Hematopoietic multipotent progenitor cell treated with erythropoietin and hydrocortisone succinate and interleukin-3 and kit ligand, for 4 days (in vitro differentiated cells): ENCODE results near the gene GIMAP5.
A peak's percentile ranks its signal among the peaks of the same experiment; 100 is the strongest.
"Not testable (repeated sequence)": the region's sequence is repeated elsewhere in the genome, so short reads cannot be mapped to it uniquely, and the experiment has no call there.

Experiments used
- DNase-seq: peaks from one replicate; pipeline ENCODE4 v3.0.0-alpha.2; 2015

GIMAP5 gene

GRCh38 chr7:150735596-150736358 lies 1.4 kb upstream of the GIMAP5 start:
- no peak for DNase-seq

GRCh38 chr7:150736864-150737263 lies 354 bp upstream of the GIMAP5 start:
- DNase-seq: no peak

DNA sequence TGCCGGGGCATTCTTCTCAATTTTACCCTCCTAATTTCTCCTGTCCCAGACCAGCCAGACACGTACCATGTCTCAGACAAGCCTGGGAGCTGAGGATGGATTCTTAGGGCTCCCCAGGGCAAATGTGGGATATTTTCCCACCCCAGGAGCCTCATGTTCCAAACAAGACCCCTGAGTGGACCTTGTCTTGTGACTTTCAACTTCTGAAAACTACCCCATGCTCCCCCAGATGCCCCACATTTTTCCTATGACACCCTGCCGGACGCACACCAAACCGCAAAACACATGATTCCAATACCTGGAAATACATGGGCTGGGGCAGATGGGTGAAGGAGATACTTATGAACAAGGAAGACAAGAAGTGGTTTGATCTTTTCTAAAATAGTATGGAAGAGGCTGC lies 874 bp downstream of the GIMAP5 start:
- peak; percentile 22 for DNase-seq

DNA sequence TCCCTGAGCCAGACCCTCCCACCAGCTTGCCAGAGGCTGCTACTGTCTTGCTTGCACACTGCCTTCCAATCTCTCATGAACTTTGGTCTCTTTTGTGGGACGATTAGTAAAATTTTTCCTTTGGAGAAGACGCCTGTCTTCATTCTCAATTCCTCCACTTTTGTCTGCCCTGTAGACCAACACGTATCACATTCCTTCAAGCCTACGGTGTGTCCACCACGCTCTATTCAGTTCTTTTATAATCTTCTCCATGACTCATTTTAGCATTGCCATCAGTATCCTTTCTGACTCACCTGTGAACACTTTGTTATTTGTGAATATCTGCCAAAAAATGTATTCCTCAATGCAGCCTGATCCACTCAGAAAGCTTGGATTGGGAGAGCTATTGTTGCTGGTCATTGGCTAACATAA lies 1.4 kb downstream of the GIMAP5 start:
- DNase-seq: no peak

DNA sequence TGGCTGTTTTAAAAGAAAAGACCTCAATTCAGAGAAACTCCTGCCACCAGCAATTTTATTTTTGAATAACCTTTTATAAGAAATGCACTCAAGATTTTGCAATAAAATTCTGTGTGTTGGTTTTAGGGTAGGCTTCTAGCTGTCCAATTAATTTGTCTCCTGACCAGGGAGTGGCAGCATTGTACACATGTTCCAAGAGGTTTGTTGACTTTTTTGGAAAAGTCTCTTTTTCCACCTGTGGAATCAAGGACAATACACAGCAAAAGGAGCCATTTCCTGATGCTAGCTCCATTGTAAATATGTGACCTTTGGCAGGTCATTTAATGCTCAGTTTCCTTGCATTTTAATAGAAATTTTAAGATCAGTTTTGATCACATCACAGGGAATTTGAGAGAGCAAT lies 1.8 kb downstream of the GIMAP5 start:
- peak; percentile 24 for DNase-seq

GRCh38 chr7:150740053-150740452 lies 2.8 kb downstream of the GIMAP5 start:
- DNase-seq: no peak

GRCh38 chr7:150742286-150742968 lies 5.2 kb downstream of the GIMAP5 start:
- DNase-seq: no peak

DNA sequence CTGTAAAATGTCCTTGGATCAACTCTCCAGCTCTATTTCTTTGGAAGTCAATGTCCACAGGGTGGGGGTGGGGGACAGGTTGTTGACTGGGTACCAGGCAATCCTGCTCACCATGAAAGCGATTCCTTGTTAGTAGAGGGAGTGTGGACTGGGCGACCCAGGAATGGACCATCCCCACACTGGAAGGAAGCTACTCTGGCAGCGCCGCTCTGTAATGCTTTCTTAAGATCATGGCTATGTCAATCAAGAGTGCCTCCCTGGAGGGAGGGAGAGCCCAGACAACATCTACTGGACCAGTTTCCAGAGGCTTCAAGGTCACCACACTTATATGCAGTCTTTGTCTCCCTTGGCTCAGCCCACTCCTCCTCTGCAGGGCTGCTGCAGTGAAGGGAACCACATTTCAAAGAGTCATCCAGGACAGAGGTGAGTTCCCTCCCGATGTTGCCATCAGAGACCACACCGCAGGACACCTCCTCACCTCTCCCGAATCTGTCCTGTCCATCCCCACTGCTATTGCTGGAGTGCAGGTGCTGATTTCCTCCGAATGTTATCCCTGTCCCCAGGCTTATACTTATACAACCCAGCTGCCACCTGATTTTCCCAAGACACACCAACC lies 6.9 kb downstream of the GIMAP5 start:
- no peak for DNase-seq

GRCh38 chr7:150745086-150745485 lies 7.9 kb downstream of the GIMAP5 start:
- no peak for DNase-seq

DNA sequence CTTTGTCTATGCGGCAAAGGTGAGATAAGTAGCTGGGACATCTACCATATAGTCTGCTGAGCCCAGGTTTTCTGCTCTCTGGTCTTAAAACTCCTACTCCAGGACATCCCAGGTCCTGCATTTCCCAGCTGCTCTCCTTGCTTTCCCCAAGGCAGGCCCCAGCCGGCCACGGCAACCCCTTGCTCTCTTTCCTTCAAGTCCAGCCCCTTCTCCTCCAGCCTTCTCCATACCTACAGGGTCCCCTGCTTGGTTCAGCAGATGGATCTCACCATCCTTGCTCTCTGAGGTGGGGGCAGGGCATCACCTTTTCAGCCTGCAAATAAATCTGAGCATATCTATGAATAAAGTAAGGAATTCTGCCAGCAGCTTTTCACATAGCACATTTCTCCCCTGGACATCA lies 8.7 kb downstream of the GIMAP5 start:
- no peak for DNase-seq

DNA sequence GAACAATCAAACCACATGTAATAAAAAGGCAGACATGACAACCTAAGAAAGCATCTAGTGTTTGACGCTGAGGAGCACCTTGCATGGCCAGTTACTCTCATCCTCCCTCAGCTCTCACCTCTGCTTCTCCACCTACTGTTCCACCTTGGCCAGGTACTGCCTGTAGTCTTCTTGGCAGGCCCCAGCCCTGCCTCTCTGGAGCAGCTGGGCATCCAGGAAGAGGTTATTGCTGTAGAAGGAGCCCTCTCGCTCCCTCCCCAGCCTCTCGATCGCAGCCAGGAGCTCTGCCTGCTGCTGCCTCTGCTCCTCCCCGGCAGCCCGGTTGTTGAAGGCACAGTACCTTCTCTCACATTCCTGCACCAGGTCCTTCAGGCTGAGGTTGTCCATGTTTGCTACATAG lies 9.7 kb downstream of the GIMAP5 start:
- no peak for DNase-seq

DNA sequence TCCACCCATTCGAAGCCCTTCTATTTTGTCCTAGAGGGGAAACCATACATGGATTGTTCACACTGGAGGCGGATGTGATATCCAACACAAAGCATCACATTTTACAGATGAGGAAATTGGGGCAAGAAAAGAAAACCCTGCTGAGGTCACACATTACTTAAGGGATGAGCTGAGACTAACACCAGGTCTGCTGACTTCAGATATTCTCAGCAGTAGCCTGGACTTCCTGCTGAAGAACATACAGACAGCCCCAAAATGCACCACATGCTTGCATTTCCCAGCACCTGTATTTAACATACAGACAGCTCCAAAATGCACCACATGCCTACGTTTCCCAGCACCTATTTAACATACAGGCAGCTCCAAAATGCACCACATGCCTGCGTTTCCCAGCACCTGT lies 11.2 kb downstream of the GIMAP5 start:
- DNase-seq: no peak

DNA sequence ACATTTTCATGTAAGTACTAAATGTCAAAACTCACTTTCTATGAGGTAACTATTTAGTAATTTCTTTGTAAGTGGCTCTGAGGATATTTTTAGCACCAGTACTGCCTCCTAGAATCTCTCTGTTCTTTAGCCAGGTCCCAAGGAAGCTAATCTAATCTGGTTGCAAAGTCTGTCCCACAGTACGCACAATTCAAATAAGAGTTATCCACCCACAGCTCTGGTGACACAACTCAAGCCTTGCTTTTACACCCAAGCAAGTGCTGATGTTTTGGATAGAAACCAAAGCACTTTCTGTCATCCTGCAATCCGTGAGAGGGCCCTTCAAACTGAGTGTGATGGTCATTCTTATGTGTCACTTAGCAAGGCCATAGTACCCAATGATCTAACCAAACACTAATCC lies 14.5 kb downstream of the GIMAP5 start:
- DNase-seq: peak; percentile 46

DNA sequence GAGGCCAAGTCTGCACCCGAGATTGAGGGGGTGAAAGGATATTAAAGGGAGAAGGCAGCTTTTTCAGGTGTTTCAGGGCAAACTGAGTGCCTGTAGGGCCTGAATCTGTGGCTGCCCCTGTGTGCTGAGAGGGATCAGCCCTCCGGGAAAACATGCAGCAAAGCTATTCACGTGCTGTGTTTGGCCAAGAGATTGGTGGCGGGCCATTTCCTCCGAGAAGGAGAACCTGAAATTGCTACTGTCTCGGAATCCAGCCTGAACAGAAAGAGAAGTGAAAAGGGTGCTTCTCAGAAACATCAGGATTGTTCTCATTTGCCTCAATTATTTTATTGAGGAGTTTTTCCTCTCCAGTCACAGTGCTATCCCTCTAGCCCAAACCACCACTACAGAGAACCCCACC lies 16.0 kb downstream of the GIMAP5 start:
- DNase-seq: no peak

DNA sequence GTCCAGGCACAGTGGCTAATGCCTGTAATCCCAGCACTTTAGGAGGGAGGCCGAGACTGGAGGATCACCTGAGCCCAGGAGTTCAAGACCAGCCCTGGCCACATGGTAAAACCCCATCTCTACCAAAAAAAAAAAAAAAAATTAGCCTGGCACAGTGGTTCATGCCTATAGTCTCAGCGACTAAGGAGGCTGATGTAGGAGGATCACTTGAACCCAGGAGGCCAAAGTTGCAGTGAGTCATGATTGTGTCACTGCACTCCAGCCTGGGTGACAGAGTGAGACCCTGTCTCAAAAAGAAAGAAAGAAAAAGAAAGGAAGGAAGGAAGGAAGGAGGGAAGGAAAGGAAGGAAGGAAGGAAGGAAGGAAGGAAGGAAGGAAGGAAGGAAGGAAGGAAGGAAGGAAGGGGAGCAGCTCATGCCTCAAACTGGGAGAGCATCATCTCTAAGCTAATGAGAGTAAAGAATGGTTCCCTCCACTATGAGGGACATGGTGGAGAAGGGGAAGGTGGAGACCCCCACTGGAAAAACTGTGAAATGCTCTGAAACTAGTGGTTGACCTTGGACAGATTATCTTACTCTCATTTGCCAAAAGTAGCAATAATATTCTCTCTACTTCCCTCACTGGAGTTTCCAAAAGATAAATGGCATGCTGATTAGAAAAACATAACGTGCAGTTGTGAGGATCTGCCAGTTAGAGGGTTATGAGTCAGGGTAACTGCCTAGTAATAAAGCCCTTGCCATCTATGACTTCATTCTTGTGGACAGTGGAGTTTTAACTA lies 16.8 kb downstream of the GIMAP5 start:
- peak; percentile 78 for DNase-seq

DNA sequence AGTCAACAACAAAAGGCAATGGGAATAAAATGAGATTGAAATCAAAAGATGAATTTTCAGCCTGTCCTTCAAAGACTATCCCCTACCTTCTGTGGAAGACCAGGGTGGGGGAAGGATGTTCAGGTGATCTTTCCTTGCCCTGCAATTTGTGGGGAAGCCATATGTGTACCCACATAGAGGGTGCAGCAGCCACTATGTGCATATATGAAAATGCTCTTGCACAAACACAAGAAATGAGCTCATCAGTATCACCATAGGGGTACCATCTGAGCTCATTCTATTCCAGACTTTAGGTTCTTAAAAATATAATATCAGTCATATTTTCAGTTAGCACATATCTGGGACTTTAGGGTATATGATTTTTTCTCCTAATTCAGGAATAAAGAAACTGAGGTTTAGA lies 17.7 kb downstream of the GIMAP5 start:
- DNase-seq: no peak

DNA sequence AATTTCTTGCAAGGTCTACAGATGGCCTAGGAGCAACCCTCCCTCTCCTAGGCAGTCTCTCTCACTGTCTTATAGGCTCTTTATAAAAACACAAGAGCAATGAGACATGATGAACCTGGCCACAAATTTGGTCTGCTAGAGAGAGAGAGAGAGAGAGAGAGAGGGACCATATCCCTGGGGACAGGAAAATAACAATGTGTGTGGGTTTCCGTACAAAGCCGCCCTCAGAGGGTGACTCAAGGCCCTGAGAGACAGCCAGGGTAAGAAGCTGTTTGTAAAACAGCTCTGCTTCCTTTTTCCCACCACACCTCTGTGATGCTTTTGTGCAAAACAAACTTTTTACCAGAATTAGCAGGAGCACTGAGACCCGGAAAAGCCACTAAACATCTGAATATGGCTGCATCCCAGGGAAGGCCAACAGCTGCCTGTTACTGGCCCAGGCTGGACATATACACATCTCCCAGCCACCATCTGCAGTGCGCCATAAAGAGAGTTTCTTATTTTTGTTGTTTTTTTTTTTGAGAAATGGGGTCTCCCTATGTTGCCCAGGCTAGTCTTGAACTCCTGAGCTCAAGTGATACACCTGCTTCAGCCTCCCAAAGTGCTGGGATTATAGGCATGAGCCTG lies 18.4 kb downstream of the GIMAP5 start:
- DNase-seq: peak; percentile 58

- no peak for DNase-seq
These were observed 18.9 kb downstream of the GIMAP5 start for GRCh38 chr7:150756166-150756565.

DNA sequence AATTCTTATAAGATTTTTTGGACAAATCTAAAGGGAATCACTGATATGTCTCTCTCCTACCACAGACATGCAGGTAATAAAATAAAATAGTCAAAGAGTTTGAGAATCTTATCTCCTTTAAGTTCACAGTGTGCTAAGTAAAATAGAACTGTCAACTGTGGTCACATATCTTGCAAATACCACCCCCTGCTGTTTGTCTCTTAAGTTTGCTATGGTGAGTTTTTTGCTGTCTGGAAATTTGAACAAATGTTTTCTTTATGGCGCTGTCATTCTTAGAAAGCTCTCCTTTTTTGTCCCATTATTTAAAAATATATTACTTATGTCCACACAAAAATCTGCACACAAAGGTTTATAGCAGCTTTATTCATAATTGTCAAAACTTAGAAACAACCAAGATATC lies 19.6 kb downstream of the GIMAP5 start:
- peak; percentile 76 for DNase-seq

DNA sequence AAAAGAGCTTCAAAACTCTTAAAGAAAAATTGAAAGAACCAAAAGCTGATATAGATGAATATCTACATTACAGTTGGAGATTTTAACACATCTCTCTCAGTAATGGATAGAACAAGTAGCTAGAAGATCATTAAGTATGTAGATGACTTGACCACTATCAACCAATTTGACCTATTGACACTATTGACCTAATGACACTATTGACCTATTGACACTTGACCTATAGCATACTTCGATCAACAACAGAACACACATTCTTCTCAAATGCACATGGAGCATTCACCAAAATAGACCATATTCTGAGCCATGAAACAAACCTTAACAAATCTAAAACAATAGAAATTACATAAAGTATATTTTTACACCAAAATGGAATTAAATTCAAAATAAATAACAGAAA lies 22.3 kb downstream of the GIMAP5 start:
- no peak for DNase-seq

- DNase-seq: no peak
These were observed 29.1 kb downstream of the GIMAP5 start for GRCh38 chr7:150766334-150766709.

DNA sequence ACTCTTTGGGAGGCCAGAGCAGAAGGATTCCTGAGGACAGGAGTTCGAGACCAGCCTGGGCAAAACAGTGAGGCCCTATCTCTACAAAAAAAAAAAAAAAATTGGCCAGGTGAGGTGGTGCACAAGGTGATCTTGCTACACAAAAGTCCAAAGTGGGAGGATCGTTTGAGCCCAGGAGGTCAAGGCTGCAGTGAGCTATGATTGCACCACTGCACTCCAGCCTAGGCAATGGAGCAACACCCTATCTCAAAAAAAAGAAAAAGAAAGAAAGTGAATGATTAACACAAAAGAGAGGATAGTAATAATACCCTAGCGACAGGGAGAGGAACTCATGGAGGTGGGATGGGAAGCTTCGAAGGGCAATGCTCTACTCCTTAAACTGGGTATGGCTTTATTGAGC lies 32.5 kb downstream of the GIMAP5 start:
- DNase-seq: no peak

DNA sequence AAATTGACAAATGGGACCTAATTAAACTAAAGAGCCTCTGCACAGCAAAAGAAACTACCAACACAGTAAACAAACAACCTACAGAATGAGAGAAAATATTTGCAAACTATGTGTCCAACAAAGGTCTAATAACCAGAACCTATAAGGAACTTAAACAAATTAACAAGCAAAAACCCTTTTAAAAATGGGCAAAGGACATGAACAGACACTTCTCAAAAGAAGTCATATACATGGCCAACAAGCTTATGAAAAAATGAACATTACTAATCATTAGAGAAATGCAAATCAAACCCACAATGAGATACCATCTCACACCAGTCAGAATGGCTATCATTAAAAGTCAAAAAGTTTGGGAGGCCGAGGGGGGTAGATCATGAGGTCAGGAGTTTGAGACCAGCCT lies 36.9 kb downstream of the GIMAP5 start:
- DNase-seq: not testable (repeated sequence)
